HL-60 (cell line): ENCODE data around the gene RAB31.

Source experiments
- DNase-seq, 2 experiments: peaks; one replicate each; pipeline ENCODE4 v3.0.0-alpha.2; 2010 to 2020; ENCODE audit warnings: low read depth in 1 of 2, low spot score in 1 of 2
- H3K27ac ChIP-seq: fragments of 250-450 bp; sonication (Bioruptor Pico); replicated peaks from 2 replicates; pipeline ENCODE4 v1.5.1; 2020; ENCODE audit warnings: mild to moderate bottlenecking, moderate library complexity
- H3K27me3 ChIP-seq: fragments of 250-450 bp; sonication (Bioruptor Pico); 2 replicates; pipeline ENCODE4 v1.5.1; 2021; ENCODE audit warnings: mild to moderate bottlenecking, moderate library complexity; ENCODE audit not compliant: insufficient read depth, poor library complexity, severe bottlenecking
- H3K4me3 ChIP-seq: replicated peaks from 2 replicates; pipeline ENCODE4 v1.5.1; 2011; ENCODE audit warnings: mild to moderate bottlenecking, control low read depth, low read length; ENCODE audit not compliant: insufficient read depth
- GABPA ChIP-seq: IDR thresholded peaks from 2 replicates; pipeline ENCODE4 v1.6.1; 2012; ENCODE audit warnings: low read depth
- POLR2AphosphoS5 ChIP-seq: IDR thresholded peaks from 2 replicates; pipeline ENCODE4 v1.6.1; 2012; ENCODE audit warnings: low read depth
- SPI1 ChIP-seq: IDR thresholded peaks from 2 replicates; pipeline ENCODE4 v1.6.1; 2012; ENCODE audit warnings: low read depth, mild to moderate bottlenecking, borderline replicate concordance
- TF ChIP-seq, protein P1 (sequence below): IDR thresholded peaks from one replicate; pipeline ENCODE4 v1.5.1; 2011; ENCODE audit warnings: low read length, control low read depth, inconsistent platforms; ENCODE audit not compliant: insufficient read depth
- TF ChIP-seq, protein P2 (sequence below): IDR thresholded peaks from 2 replicates; pipeline ENCODE4 v1.6.1; 2012; ENCODE audit warnings: low read depth; ENCODE audit not compliant: insufficient replicate concordance

Gene RAB31

GRCh38 chr18:9850309-9850708 is 142.2 kb downstream of the RAB31 start:
- TF ChIP-seq, protein P1, sequence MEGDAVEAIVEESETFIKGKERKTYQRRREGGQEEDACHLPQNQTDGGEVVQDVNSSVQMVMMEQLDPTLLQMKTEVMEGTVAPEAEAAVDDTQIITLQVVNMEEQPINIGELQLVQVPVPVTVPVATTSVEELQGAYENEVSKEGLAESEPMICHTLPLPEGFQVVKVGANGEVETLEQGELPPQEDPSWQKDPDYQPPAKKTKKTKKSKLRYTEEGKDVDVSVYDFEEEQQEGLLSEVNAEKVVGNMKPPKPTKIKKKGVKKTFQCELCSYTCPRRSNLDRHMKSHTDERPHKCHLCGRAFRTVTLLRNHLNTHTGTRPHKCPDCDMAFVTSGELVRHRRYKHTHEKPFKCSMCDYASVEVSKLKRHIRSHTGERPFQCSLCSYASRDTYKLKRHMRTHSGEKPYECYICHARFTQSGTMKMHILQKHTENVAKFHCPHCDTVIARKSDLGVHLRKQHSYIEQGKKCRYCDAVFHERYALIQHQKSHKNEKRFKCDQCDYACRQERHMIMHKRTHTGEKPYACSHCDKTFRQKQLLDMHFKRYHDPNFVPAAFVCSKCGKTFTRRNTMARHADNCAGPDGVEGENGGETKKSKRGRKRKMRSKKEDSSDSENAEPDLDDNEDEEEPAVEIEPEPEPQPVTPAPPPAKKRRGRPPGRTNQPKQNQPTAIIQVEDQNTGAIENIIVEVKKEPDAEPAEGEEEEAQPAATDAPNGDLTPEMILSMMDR: no peak
- TF ChIP-seq, protein P2, sequence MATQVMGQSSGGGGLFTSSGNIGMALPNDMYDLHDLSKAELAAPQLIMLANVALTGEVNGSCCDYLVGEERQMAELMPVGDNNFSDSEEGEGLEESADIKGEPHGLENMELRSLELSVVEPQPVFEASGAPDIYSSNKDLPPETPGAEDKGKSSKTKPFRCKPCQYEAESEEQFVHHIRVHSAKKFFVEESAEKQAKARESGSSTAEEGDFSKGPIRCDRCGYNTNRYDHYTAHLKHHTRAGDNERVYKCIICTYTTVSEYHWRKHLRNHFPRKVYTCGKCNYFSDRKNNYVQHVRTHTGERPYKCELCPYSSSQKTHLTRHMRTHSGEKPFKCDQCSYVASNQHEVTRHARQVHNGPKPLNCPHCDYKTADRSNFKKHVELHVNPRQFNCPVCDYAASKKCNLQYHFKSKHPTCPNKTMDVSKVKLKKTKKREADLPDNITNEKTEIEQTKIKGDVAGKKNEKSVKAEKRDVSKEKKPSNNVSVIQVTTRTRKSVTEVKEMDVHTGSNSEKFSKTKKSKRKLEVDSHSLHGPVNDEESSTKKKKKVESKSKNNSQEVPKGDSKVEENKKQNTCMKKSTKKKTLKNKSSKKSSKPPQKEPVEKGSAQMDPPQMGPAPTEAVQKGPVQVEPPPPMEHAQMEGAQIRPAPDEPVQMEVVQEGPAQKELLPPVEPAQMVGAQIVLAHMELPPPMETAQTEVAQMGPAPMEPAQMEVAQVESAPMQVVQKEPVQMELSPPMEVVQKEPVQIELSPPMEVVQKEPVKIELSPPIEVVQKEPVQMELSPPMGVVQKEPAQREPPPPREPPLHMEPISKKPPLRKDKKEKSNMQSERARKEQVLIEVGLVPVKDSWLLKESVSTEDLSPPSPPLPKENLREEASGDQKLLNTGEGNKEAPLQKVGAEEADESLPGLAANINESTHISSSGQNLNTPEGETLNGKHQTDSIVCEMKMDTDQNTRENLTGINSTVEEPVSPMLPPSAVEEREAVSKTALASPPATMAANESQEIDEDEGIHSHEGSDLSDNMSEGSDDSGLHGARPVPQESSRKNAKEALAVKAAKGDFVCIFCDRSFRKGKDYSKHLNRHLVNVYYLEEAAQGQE: no peak
- TF ChIP-seq GABPA (no peak), SPI1 (no peak), POLR2AphosphoS5 (no peak)
- peak overlapping the region; percentile 44 for H3K27ac ChIP-seq
- no peak overlapping the region for H3K4me3 ChIP-seq
- no peak for DNase-seq
- no peaks in the 10 kb centered on the region for H3K27me3 ChIP-seq

DNA sequence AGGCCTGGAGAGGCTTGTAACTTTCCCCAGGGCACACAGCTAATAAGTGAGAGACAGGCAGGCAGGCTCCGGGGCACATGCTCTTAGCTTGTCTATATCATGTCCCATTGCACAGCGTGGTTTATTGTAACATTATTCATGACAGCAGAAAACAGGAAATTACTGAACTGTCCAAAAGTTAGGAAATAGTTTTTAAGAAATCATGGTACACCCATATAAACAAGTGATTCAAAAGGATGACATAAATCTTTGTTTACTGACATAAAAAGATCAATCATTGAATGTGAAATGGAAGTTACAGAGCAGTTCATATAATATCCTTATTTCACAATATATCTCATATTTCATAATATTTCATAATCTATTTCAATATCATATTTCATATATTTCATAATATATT is 143.4 kb downstream of the RAB31 start:
- Histone ChIP-seq H3K27me3 (no peaks in the 10 kb centered on the region), H3K27ac (peak overlapping the region; percentile 44), H3K4me3 (no peak overlapping the region)
- peak; percentile 67 to 87 for DNase-seq
- TF ChIP-seq GABPA: 0 out of 2 replicates have a peak, but pooled peaks have one; percentile 20
- TF ChIP-seq, protein P1: no peak
- TF ChIP-seq SPI1: no peak
- TF ChIP-seq, protein P2: no peak
- 0 out of 2 replicates have a peak, but pooled peaks have one; percentile 29 for TF ChIP-seq POLR2AphosphoS5

- no peak overlapping the region for H3K4me3 ChIP-seq
- H3K27me3 ChIP-seq: no peaks in the 10 kb centered on the region
- TF ChIP-seq, protein P1: no peak
- TF ChIP-seq SPI1: no peak
- no peak for TF ChIP-seq POLR2AphosphoS5
- TF ChIP-seq GABPA: no peak
- TF ChIP-seq, protein P2: no peak
- H3K27ac ChIP-seq: no peak overlapping the region
- DNase-seq: no peak
Measured at GRCh38 chr18:9852266-9853081, 144.4 kb downstream of the RAB31 start.
